GM21447 (cell line): ENCODE results near the gene OTOG.

ENCODE experiments used
- ATAC-seq: cut with Tn5 transposase; IDR thresholded peaks from one replicate; pipeline ENCODE4 v1.9.1; 2021; ENCODE audit not compliant: unreplicated experiment

OTOG gene

DNA sequence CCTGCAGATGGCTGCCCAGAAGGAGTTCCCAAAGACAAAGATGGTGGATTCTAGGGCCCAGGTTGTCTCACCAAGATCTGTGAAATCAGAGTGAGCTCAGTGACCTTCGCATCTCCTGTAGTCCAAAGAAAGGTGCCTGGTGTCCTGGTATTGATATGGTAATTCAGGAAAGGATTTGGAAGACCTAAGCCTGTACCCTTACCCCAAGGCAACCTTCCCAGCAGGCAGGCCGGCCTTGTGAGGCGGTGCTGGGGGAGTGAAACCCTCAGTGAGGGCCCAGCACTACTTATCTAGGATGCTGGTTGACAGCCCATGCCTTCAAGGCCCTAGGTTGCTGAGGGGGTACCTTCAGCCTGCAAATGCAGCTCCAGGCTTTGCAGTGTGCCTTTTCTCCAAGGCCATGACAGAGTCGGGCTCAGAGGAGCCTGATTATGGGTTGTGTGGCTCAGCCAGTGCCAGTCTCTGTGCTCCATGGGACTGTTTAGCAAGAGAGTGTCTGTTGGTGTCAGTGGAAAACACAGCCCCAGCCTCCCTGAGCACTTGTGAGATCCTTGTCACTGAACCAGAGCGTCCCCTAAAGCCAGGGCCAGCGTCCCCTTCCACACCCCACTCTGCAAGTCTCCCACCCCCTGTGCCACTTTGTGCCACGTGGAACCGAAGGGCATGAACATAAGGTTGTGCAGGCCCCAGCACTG lies 99.5 kb downstream of the OTOG start:
- ATAC-seq, result no peak

DNA sequence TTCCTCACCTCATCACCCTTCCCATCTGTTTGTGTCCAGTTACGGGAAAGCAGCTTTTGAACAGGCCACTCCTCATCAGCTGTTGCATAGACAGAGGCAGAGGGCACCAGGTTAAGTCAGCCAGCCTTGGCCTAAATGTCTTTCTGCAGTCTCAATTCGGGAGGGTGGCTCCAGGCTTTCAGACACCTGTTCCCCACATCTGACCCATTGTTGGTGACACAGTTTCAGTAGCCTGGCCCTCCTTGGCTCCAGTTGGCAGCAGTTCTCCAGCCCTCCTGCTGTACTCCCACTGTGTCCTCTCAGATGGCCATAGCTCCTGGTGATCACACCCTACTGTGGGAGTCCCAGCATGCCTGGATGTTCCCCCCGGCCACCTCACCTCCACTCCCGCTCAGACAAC lies 101.5 kb downstream of the OTOG start:
- no peak for ATAC-seq

DNA sequence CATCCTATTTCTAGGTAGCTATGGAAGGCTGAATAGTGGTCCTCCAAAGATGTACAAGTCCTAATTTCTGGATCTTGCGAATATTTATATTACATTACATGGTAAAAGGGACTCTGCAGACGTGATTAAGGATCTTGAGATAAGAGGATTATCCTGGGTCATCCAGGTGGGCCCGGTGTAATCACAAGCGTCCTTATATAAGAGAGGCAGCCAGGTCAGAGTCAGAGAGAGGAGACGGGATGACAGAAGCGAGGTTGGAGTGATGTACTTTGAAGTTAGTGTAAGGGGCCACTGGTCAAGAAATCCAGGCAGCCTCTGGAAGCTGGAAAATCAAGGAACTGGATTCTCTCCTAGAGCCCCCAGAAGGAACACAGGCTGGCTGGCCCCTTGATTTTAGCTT lies 102.2 kb downstream of the OTOG start:
- no peak for ATAC-seq

DNA sequence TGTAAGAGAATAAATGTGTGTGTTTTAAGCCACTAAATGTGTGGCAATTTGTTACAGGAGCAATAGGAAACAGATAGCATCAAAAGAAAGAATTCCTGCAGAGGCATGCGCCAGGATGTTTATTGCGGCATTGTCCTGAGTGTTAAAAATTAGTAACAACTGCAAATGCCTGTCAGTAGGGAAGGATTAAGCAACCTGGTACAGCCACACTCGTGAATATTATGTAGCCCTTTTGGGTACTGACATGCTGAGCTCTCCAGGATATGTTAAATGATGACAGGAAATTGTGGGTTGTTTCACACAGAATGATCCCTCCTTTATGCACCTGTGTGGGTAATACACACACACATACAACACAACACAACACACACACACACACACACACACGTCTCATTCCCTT lies 102.6 kb downstream of the OTOG start:
- no peak for ATAC-seq

DNA sequence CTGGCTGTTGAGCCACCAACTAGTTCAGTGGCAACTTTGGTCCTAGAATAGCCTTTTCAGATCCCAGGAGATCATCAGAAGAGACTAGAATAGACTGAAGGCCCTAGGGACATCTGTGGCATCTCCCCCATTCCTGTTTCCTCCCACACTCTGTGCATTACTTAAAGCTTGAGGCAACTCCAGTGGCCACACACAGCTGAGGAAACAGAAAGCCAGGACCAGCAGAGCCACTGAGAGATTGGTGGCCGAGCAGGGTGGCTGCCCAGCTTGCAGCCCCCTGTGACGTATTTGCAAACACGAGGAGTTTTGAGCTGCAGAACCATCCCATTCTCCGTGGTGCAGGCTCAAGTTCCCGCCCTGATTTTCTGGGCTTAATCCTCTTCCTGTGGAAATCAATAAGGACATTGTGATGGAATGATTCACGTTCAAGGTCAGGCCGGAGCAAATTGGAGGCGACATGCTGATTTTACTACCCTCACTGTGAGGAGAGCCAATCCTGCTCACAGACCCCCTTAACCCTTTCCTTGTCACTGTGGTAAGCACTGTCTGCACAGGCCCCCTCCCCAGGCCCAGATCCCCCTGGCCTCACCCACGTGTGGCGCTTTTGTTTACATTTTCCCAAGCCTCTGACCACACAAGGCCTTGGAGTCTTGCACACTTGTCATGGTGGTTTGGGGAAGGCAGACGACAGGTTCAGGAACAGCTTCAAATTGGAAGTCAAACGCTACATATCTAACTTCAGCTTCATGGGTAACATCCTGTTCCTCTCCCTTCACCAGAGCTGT lies 103.3 kb downstream of the OTOG start:
- no peak for ATAC-seq

DNA sequence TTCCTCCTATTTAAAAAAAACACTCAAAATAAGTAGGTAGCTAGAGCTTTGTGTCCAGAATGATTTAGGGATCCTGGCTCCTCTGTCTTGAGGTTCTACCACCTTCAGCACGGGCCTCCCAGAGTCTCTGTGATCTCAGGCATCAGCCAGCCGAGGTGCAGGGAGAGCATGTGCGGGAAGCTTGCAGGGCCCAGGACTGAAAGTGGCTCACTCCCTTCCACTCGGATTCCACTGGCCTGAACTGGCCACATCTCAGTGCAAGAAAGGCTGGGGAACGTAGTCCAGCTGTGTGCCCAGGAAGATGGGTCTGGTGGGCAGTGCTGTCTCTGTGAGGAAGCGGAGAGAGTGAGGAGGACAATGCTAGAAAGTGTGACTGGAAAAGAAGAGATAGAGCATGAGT lies 104.0 kb downstream of the OTOG start:
- no peak for ATAC-seq

DNA sequence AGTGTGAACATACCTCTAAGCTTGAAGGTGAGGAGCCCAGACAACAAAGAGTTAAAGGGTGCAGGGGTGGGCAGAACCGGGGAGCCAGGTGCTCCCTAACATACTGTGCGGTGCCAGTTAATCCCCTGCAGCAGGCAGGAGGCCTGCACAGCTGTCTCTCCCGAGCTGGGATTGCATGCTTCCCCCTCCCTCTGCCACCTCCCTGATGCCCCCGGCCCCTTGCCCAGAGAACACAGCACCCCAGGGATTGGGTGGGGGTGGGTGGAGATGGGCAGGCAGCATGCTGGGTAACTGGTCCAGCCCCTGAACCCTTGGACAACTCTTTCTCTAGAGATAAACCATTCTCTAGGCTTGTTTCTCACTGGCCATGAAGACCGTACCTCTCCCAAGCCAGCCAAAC lies 104.6 kb downstream of the OTOG start:
- no peak for ATAC-seq

DNA sequence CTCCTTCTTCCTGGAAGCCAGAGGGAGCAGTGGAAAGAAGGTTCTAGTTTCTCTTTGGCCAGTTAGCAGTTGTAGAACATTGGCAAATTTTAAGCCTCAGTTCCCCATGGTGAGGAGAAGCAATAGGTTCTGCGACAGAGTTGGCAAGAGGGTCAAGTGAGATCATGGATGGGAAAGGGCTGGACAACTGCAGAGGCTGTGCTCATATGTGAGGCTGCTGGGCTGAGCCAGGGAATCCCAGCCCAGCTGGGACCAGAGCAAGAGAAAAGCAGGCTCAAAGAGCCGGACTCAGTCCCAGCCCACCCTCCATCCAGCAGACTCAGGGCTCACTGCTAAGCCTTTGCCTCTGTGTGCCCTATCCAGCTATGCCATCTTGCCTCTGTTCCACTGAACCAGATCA lies 105.5 kb downstream of the OTOG start:
- no peak for ATAC-seq

DNA sequence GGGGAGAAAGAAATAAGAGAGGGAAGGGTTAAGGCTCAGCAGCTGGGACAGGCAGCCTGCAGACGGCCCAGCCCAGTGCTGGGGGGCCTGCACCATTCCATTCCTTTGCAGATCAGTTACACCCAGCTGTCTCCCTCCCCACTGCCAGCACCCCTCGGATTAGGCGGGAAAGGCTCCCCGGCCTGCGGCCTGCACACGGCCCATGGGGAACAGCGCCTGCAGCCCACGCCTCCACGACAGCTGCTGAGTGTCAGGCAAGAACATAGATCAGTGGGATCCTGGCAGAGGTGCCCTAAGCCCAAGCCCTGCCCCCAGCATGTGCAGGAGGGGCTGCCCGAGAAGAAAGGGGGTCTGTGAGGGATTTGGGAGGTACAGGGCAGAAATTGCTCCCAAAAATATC lies 106.6 kb downstream of the OTOG start:
- ATAC-seq, result no peak

DNA sequence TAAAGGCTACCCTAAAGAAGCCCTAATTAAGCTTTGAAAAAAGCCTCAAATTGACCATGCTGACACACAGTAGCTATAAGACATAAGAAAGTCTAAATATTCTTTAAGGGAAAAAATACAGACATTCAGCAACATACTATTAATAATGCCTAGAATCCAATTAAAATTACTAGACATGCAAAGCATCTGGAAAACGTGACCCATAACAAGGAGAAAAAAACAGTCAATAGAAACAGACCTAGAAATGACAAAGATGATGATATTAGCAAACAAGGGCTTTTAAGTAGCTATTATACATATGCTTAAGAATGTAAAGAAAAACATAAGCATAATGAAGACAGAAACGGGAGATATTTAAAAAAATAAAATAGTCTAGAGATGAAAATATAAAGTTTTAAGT lies 108.6 kb downstream of the OTOG start:
- no peak for ATAC-seq

DNA sequence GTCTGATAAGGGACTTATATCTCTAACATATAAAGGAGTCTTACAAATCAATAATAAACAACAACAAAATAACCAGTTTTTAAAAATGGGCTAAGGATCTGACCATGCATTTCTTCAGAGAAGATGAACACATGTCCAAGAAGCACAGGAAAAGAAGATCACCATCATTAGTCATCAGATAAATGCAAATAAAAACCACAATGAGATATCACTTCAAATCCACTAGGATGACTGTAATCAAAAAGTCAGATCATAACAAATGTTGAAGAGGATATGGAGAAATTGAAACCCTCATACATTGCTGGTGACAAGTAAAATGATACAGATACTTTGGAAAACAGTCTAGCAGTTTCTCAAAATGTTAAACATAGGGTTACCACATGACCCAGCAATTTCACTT lies 111.2 kb downstream of the OTOG start:
- ATAC-seq, result no peak

DNA sequence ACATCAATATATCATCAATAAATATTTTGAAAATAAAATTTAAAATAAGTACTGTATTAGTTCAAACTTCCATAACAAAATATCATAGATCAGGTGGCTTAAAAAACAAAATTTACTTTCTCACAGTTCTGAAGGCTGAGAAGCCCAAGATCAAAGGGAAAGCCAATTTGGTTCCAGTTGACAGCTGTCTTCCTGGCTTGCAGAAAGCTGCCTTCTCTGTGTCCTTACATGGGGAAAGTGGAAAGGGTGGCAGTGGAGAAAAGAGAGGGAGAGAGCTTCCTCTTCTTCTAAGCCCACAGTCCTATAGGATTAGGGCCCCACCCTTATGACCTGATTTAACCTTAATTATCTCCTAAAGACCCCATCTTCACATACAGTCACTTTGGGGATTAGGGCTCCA lies 121.1 kb downstream of the OTOG start:
- ATAC-seq, result no peak

DNA sequence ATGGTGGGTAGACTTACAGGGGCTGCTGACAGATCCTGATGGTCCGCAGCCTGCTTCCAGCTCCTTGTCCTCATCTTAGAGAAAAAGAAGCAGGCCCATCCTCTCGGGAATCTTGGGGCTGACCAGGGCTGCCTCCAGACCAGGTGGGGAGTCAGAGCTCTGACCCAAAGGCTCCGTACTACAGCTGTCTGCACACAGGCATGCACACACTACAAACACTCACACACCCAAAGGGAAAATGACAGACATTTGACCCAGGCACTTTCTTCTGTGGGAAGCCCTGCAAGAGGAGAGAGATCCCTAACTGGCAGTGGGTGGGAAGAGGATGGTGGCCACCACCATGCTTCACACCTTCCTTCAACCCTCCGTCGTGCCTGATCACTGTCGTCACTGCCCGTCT lies 125.4 kb downstream of the OTOG start:
- ATAC-seq, result no peak

DNA sequence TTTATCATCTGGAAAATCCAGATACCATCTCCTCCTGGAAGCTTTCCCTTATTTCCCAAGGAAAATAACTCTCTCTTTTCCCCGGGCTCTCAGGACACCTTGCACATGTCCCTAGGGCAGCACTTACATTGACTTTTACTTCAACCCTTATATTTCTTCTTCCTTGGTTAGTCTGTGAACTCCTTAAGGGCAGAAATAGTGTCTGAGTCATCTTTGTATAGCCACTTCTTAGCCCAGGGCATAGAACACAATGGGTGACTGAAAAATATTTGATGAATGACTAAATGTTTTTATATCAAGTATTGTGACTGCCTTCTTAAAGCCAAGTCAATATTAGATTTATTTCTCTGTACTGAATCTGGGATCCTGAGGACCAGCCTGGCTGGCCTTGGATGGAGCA lies 126.9 kb downstream of the OTOG start:
- ATAC-seq, result no peak

DNA sequence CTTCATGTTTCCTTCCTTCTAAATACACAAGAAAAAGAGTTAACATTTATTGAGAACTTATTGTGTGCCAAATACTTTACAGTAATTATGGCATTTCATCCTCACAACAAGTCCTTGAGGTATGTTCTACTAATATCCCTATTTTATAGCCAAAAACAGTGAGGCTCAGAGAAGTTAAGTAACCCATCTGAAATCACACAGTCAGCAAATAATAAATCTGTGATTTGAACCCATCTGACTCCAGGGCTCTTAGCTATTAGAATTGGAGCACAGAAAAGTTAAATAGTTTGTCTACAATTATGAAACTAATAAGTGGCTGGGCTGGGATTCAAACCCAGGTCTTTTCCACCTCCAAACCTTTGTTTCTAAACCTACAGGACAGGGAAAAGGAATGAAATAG lies 135.8 kb downstream of the OTOG start:
- no peak for ATAC-seq

DNA sequence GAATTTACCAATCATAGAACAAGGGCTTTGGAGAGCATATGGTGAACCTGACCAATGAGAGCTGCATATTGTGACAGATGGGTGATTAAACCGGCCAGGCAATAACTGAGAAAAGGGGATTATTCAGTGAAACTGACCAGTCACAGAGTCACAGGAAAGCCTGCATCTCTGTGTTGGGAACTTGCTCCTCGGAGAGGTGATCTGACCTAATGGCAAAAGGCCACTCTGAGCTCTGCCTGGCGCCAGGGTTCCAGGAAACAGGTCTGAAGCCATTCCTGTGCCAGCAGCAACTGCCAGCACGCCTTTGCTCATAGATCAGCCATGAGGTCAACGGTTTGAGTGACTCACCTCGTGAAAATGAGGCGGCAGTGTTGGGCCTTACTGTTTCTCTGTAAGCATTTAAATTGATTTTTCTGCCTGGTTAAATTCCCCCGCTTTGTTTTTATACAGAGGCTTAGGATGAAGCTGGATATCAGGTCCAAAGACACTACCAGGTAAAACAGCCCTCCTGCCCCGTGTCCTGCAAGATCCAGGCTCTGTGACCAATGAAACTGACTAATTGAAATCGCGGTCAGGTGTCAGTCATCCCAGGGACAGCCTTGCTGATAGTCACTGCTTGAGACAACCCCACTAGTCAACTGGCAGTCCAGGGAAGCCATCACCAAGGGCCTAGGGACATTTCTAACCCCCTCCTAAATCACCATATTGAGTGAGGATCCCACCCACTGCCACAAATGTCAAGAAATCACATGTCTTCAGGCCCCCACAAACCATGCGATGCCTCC lies 136.5 kb downstream of the OTOG start:
- no peak for ATAC-seq

DNA sequence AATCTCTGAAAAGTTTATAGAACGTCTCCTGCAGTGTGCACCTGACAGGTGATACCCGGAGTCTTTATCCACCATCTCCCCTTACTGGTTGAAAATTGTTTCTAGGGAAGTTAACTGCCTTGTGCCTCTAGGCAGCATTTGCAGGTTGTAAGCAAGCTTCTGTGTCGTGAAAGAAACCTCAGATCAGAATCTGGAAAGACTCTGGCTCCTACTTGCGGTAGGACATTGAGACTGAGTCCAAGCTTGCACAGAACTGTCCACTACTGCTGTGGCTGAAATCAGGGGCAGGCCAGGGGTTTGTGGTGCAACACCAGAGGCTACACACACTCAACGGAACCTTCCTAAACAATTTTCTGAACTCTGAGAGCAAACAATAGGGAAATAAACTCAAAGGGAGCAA lies 137.5 kb downstream of the OTOG start:
- ATAC-seq, result no peak

DNA sequence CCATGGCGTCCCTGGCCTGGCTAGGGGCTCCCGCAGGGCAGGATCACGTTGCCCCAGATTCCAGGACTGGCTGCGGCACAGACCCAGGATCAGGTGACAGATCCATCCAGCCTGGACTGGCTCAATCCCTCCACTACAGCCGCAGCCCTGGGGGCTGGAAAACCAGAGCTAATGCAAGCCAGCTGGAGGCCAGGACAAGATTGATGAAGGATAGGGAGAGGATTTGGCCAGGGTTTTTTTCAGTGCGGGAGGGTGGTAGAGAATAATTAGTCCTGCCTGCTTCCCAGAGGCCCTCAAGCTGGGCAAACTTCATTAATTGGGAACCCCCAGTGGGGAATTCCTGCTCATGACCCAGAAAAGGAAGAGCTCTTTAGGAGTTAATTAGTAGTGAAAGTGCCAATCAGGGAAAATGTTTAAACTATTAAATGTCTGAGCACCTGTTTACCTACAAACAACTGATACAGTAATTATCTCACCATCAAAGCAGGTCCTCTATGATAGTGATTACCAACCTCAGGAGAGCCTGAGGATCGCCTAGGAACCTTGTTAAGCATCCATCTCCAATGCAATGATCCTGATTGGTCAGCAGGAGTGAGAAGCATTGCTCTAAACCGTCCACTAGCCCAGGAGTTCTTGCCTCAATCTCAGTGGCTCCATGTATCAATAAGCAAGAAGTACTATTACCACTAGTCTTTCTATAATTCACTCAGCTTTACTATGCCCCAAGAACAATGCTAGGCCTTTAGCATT lies 139.3 kb downstream of the OTOG start:
- no peak for ATAC-seq

DNA sequence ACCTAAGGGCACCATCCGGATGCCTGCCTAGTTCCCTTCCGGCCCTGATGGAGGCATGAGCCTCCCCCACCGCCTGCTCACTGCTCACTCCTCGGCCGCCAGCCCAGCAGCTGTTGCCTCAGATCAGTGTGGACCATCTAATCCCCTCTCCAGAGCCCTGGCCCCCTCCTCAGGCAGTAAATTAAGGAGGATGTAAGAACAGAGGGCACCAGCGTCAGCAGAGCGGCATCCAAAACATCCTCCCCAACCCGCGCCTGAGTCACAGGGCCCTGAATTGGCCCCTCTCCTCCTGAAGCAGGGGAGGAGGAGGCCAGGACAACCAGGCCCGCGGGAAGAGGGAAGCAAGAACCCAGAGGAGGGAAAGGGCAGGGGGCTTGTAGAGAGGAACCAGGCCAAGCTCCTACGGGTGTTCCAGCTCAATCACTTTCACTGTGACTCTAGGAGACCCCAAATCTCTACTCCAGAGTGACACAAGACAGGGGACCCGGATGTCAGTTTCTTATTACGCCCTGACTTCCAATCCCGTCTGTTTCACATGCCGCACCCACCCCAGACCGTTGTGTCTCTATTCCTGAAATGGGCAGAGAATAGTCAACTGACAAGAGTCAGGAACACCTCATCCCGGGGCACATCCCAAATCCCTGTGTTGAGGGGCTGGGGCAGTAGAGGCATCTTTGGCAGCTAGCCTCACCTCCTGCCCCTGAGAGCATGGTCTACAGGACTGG lies 141.0 kb downstream of the OTOG start:
- ATAC-seq, result no peak

DNA sequence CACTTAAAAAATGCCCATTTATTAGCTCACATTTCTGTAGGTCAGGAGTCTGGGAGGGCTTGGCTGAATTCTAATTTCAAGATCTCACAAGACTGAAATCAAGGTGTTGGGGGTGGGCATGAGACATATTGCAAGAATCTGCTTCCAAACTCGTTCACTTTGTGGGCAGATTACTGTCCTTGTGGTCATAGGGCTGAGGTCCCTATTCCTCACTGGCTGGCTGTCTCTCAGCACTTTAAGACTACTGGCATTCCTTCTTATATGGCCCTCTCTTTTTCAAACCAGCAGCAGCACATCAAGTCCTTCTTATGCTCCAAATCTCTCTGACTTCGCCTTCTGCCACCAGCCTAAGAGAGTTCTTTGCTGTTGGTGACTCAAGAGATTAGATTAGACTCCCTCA lies 144.5 kb downstream of the OTOG start:
- no peak for ATAC-seq

DNA sequence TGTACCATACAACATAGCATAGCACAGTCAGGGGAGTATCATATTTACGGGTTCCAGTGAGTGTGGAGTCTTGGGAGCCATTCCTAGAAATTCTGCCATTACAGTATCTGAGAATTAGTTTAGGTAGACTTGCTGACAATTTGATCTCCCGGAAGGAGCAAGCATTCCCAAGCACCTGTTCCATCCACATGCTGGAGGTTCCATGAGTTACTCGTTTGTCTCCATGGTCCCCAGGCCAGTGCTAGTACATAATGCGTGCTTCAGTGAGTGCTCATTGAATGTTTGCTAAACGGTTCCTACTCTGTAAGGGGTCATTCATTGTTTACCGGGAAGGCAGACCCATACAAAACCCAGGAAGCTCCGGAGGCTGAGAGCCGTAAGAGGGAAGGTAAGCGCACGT lies 144.9 kb downstream of the OTOG start:
- ATAC-seq, result no peak
